ENCODE measurements around the gene RIN3. TPM values are rescaled to one million over a fixed set of nuclear protein-coding genes. Genes with fewer than 3 reads are reported as not detected.

Gene RIN3
- total RNA-seq, 1 donor from 2014 or later = 70.6 TPM

DNA sequence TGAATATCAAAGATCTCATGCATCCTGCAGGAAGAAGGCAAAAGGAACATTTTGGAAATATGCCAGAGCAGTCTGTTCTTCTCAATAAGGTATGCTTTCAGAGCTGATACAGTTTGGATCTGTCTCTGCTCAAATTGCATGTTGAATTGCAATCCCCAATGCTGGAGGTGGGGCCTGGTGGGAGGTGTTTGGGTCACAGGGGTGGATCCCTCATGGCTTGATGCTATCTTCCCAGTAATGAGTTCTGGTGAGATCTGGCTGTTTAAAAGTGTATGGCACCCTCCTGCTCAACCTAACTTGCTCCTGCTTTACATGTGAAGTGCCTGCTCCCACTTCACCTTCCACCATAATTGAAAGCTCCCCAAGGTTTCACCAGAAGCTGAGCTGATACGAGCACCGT lies 76.6 kb downstream of the RIN3 start:
- no peak overlapping the region for H3K27ac ChIP-seq
- TF ChIP-seq, protein P1, sequence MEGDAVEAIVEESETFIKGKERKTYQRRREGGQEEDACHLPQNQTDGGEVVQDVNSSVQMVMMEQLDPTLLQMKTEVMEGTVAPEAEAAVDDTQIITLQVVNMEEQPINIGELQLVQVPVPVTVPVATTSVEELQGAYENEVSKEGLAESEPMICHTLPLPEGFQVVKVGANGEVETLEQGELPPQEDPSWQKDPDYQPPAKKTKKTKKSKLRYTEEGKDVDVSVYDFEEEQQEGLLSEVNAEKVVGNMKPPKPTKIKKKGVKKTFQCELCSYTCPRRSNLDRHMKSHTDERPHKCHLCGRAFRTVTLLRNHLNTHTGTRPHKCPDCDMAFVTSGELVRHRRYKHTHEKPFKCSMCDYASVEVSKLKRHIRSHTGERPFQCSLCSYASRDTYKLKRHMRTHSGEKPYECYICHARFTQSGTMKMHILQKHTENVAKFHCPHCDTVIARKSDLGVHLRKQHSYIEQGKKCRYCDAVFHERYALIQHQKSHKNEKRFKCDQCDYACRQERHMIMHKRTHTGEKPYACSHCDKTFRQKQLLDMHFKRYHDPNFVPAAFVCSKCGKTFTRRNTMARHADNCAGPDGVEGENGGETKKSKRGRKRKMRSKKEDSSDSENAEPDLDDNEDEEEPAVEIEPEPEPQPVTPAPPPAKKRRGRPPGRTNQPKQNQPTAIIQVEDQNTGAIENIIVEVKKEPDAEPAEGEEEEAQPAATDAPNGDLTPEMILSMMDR (IDR thresholded peaks at IDR 0.05) = no peak
- H3K9me3 ChIP-seq = no peaks in the 10 kb centered on the region

GRCh38 chr14:92590941-92591340 lies 77.4 kb downstream of the RIN3 start:
- DNase-seq = no peak

More for the DNA sequence above, 76.6 kb downstream of the RIN3 start:
- ATAC-seq (no peak), DNase-seq (no peak)
- intact Hi-C loops (cut with DNase I) = no loop called here
- Histone ChIP-seq H3K36me3 (no peaks in the 10 kb centered on the region), H3K27me3 (ENCODE audit: low read depth) (no peaks in the 10 kb centered on the region), H3K4me3 (no peak overlapping the region), H3K4me1 (peaks cover 35% of the 10 kb centered on the region)

DNA sequence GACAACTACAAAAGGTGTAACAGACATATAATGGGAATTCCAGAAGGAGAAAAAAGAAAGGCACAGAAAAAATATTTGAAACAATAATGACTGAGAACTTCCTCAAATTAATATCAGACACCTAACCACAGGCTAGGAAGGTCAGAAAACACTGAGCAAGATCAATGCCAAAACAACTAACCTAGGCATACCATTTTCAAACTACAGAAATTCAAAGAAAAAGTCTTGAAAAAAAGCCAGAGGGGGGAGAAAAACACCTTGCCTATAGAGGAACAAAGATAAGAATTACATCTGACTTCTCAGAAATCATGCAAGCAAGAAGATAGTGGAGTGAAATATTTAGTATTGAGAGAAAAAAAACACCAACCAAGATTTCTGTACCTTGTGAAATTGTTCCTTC lies 77.8 kb downstream of the RIN3 start:
- H3K4me3 ChIP-seq = no peak overlapping the region
- ATAC-seq (no peak), DNase-seq (no peak)
- H3K4me1 ChIP-seq = peaks cover 23% of the 10 kb centered on the region
- TF ChIP-seq, protein P1 (IDR thresholded peaks at IDR 0.05) = no peak
- no peak overlapping the region for H3K27ac ChIP-seq
- intact Hi-C loops (cut with DNase I) = no loop called here
- H3K9me3 ChIP-seq = no peaks in the 10 kb centered on the region
- H3K36me3 ChIP-seq = no peaks in the 10 kb centered on the region
- no peaks in the 10 kb centered on the region for H3K27me3 ChIP-seq (ENCODE audit: low read depth)

More at GRCh38 chr14:92590941-92591340, 77.4 kb downstream of the RIN3 start:
- peaks cover 27% of the 10 kb centered on the region for H3K4me1 ChIP-seq
- H3K4me3 ChIP-seq = no peak overlapping the region
- no peak overlapping the region for H3K27ac ChIP-seq
- no peaks in the 10 kb centered on the region for H3K9me3 ChIP-seq
- TF ChIP-seq, protein P1 (IDR thresholded peaks at IDR 0.05) = no peak
- no peak for ATAC-seq
- intact Hi-C loops (cut with DNase I) = no loop called here
- no peaks in the 10 kb centered on the region for H3K27me3 ChIP-seq (ENCODE audit: low read depth)
- H3K36me3 ChIP-seq = no peaks in the 10 kb centered on the region

DNA sequence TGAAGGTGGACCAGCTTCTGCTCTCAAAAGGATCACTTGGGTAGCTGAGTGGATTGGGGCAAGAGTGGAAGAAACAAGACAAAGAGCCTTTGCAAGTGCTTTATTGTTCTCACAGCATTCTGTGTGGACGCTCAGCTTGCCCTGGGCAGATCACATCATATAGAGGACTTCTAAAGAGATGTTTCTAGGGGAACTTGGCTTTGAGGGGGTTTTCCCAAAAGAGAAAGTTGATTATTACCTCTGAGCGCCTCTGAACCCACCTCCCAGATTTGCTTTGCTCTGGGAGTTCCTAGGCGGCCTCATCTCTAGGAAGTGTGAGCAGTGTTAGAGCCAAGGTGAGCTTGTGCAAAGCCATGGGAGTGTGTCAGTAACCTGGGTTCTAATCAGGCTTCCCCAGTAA lies 81.7 kb downstream of the RIN3 start:
- H3K4me1 ChIP-seq = peaks cover 10% of the 10 kb centered on the region
- H3K36me3 ChIP-seq = peaks cover 6% of the 10 kb centered on the region
- TF ChIP-seq, protein P1 (IDR thresholded peaks at IDR 0.05) = no peak
- H3K4me3 ChIP-seq = no peak overlapping the region
- no peak for DNase-seq
- H3K27me3 ChIP-seq (ENCODE audit: low read depth) = no peaks in the 10 kb centered on the region
- intact Hi-C loops (cut with DNase I) = no loop called here
- H3K9me3 ChIP-seq = no peaks in the 10 kb centered on the region
- H3K27ac ChIP-seq = no peak overlapping the region
- ATAC-seq = no peak

- H3K36me3 ChIP-seq = peaks cover 6% of the 10 kb centered on the region
- no peak overlapping the region for H3K4me3 ChIP-seq
- ATAC-seq = no peak
- no peak for DNase-seq
- TF ChIP-seq, protein P1 (IDR thresholded peaks at IDR 0.05) = no peak
- intact Hi-C loops (cut with DNase I) = no loop called here
- H3K27me3 ChIP-seq (ENCODE audit: low read depth) = no peaks in the 10 kb centered on the region
- no peaks in the 10 kb centered on the region for H3K9me3 ChIP-seq
- no peak overlapping the region for H3K27ac ChIP-seq
- H3K4me1 ChIP-seq = peaks cover 19% of the 10 kb centered on the region
Measured at GRCh38 chr14:92596331-92596907, 82.8 kb downstream of the RIN3 start.

Measured in lower lobe of right lung (tissue), 2 donors.